Measurements from ENCODE around the gene PDE2A. TPM values are rescaled to one million over a fixed set of nuclear protein-coding genes. Genes with fewer than 3 reads are reported as not detected.

Gene PDE2A
- total and polyA plus RNA-seq, 7 experiments from 2014 or later = 0.97 to 9.0 (median 1.7) TPM; not detected in 2

- no peaks in the 10 kb centered on the region for H3K9me3 ChIP-seq (ENCODE audit: control insufficient read depth in 2 of 3, low read length in 3 of 3)
- Mint-ChIP-seq H3K36me3 (peaks cover 0 to 2% (median 0%) of the 10 kb centered on the region in 5 donors), H3K9me3 (peaks cover 0 to 4% (median 0%) of the 10 kb centered on the region in 11 donors), H3K27me3 (no peaks in the 10 kb centered on the region), H3K27ac (peak overlapping the region; percentile 87 to 99 (median 96)), H3K4me3 (peak overlapping the region; percentile 88 to 99 (median 94)), H3K4me1 (peaks cover 54 to 82% (median 71%) of the 10 kb centered on the region in 7 donors)
- peak overlapping the region; percentile 98 for H3K4me3 ChIP-seq (ENCODE audit: low read length)
- ChIA-PET CTCF (interaction anchor here (1.4 to 7.5 kb wide), 2 partner anchors 69 to 73 kb away, joined by 3 to 102 read pairs; partner anchors contain the start of gene STARD10), POLR2A (interaction anchor here (0.9 to 1.0 kb wide), 2 partner anchors 12 to 41 kb away, joined by 3 to 5 read pairs; no protein-coding TSS in a partner anchor)
- peak overlapping the region; percentile 78 for H3K27ac ChIP-seq (ENCODE audit: low read depth, low read length)
- H3K36me3 ChIP-seq (ENCODE audit: control insufficient read depth in 2 of 3, insufficient read depth in 3 of 3, low read length in 3 of 3) = peaks cover 0 to 27% (median 4%) of the 10 kb centered on the region in 3 experiments
- no peak for DNase-seq
- H3K27me3 ChIP-seq (ENCODE audit: control insufficient read depth in 2 of 2, insufficient read depth in 2 of 2, low read length in 2 of 2) = no peaks in the 10 kb centered on the region
- intact Hi-C loops (cut with micrococcal nuclease) = loop anchor here in 1 of 2 donors (5.0 kb wide), 1 partner anchor 927 kb away; the partner anchor contains the start of gene PLEKHB1
- ATAC-seq = no peak
- H3K4me1 ChIP-seq (ENCODE audit: control insufficient read depth in 2 of 2, insufficient read depth in 2 of 2, low read length in 2 of 2) = peaks cover 49 to 52% of the 10 kb centered on the region in 2 donors
Measured at GRCh38 chr11:72720784-72721183, 46.6 kb upstream of the PDE2A start.

- H3K4me3 Mint-ChIP-seq = peak overlapping the region; percentile 88 to 99 (median 94)
- POLR2A ChIA-PET = interaction anchor here (0.9 to 1.0 kb wide), 2 partner anchors 12 to 42 kb away, joined by 3 to 5 read pairs; no protein-coding TSS in a partner anchor
- Histone ChIP-seq H3K36me3 (ENCODE audit: control insufficient read depth in 2 of 3, insufficient read depth in 3 of 3, low read length in 3 of 3) (peaks cover 0 to 27% (median 4%) of the 10 kb centered on the region in 3 experiments), H3K27me3 (ENCODE audit: control insufficient read depth in 2 of 2, insufficient read depth in 2 of 2, low read length in 2 of 2) (no peaks in the 10 kb centered on the region), H3K4me1 (ENCODE audit: control insufficient read depth in 2 of 2, insufficient read depth in 2 of 2, low read length in 2 of 2) (peaks cover 42 to 50% of the 10 kb centered on the region in 2 donors), H3K27ac (ENCODE audit: low read depth, low read length) (peak overlapping the region; percentile 78), H3K4me3 (ENCODE audit: low read length) (peak overlapping the region; percentile 98), H3K9me3 (ENCODE audit: control insufficient read depth in 2 of 3, low read length in 3 of 3) (no peaks in the 10 kb centered on the region)
- intact Hi-C loops (cut with micrococcal nuclease) = loop anchor here in 1 of 2 donors (5.0 kb wide), 1 partner anchor 927 kb away; the partner anchor contains the start of gene PLEKHB1
- ATAC-seq = no peak
- peak overlapping the region; percentile 70 to 99 (median 95) for H3K27ac Mint-ChIP-seq
- peaks cover 49 to 80% (median 66%) of the 10 kb centered on the region in 7 donors for H3K4me1 Mint-ChIP-seq
- H3K9me3 Mint-ChIP-seq = peaks cover 0 to 1% (median 0%) of the 10 kb centered on the region in 11 donors
- CTCF ChIA-PET = interaction anchor here (7.5 kb wide), 1 partner anchor 74 kb away, joined by 102 read pairs; the partner anchor contains the start of gene STARD10
- no peaks in the 10 kb centered on the region for H3K27me3 Mint-ChIP-seq
- H3K36me3 Mint-ChIP-seq = peaks cover 0 to 2% (median 0%) of the 10 kb centered on the region in 5 donors
- DNase-seq = no peak
Measured at GRCh38 chr11:72720047-72720446, 45.8 kb upstream of the PDE2A start.

GRCh38 chr11:72719551-72719950 lies 45.3 kb upstream of the PDE2A start:
- ATAC-seq = no peak
- H3K36me3 Mint-ChIP-seq = peaks cover 0 to 3% (median 0%) of the 10 kb centered on the region in 5 donors

GRCh38 chr11:72719144-72719543 lies 44.9 kb upstream of the PDE2A start:
- DNase-seq = no peak
- Histone ChIP-seq H3K27me3 (ENCODE audit: control insufficient read depth in 2 of 2, insufficient read depth in 2 of 2, low read length in 2 of 2) (no peaks in the 10 kb centered on the region), H3K36me3 (ENCODE audit: control insufficient read depth in 2 of 3, insufficient read depth in 3 of 3, low read length in 3 of 3) (peaks cover 0 to 34% (median 2%) of the 10 kb centered on the region in 3 experiments), H3K27ac (ENCODE audit: low read depth, low read length) (peak overlapping the region; percentile 78), H3K9me3 (ENCODE audit: control insufficient read depth in 2 of 3, low read length in 3 of 3) (no peaks in the 10 kb centered on the region), H3K4me3 (ENCODE audit: low read length) (no peak overlapping the region), H3K4me1 (ENCODE audit: control insufficient read depth in 2 of 2, insufficient read depth in 2 of 2, low read length in 2 of 2) (peaks cover 36 to 51% of the 10 kb centered on the region in 2 donors)
- peak overlapping the region in 8 of 9 donors; percentile 55 to 99 (median 93) for H3K27ac Mint-ChIP-seq
- CTCF ChIA-PET = interaction anchor here (1.0 kb wide), 1 partner anchor 460 kb away, joined by 3 read pairs; no protein-coding TSS in a partner anchor
- ATAC-seq = no peak
- peak overlapping the region; percentile 88 to 99 (median 94) for H3K4me3 Mint-ChIP-seq
- H3K9me3 Mint-ChIP-seq = no peaks in the 10 kb centered on the region
- H3K4me1 Mint-ChIP-seq = peaks cover 50 to 83% (median 73%) of the 10 kb centered on the region in 7 donors
- no peaks in the 10 kb centered on the region for H3K27me3 Mint-ChIP-seq
- intact Hi-C loops (cut with micrococcal nuclease) = no loop called here
- peaks cover 0 to 7% (median 0%) of the 10 kb centered on the region in 5 donors for H3K36me3 Mint-ChIP-seq
- POLR2A ChIA-PET = no interaction called here

More at GRCh38 chr11:72719551-72719950, 45.3 kb upstream of the PDE2A start:
- peaks cover 0 to 30% (median 4%) of the 10 kb centered on the region in 3 experiments for H3K36me3 ChIP-seq (ENCODE audit: control insufficient read depth in 2 of 3, insufficient read depth in 3 of 3, low read length in 3 of 3)
- H3K4me3 Mint-ChIP-seq = peak overlapping the region; percentile 88 to 99 (median 94)
- H3K27ac ChIP-seq (ENCODE audit: low read depth, low read length) = peak overlapping the region; percentile 78
- no peak for DNase-seq
- no peaks in the 10 kb centered on the region for H3K27me3 Mint-ChIP-seq
- H3K9me3 ChIP-seq (ENCODE audit: control insufficient read depth in 2 of 3, low read length in 3 of 3) = no peaks in the 10 kb centered on the region
- H3K4me1 Mint-ChIP-seq = peaks cover 51 to 83% (median 69%) of the 10 kb centered on the region in 7 donors
- no peaks in the 10 kb centered on the region for H3K9me3 Mint-ChIP-seq
- peak overlapping the region; percentile 98 for H3K4me3 ChIP-seq (ENCODE audit: low read length)
- peaks cover 37 to 51% of the 10 kb centered on the region in 2 donors for H3K4me1 ChIP-seq (ENCODE audit: control insufficient read depth in 2 of 2, insufficient read depth in 2 of 2, low read length in 2 of 2)
- no peaks in the 10 kb centered on the region for H3K27me3 ChIP-seq (ENCODE audit: control insufficient read depth in 2 of 2, insufficient read depth in 2 of 2, low read length in 2 of 2)
- CTCF ChIA-PET = no interaction called here
- intact Hi-C loops (cut with micrococcal nuclease) = no loop called here
- H3K27ac Mint-ChIP-seq = peak overlapping the region; percentile 70 to 99 (median 95)
- POLR2A ChIA-PET = no interaction called here

GRCh38 chr11:72718101-72718501 lies 43.9 kb upstream of the PDE2A start:
- ChIA-PET CTCF (interaction anchor here (1.0 kb wide), 1 partner anchor 461 kb away, joined by 3 read pairs; no protein-coding TSS in a partner anchor), POLR2A (no interaction called here)
- Mint-ChIP-seq H3K27ac (peak overlapping the region in 6 of 9 donors; percentile 32 to 86 (median 60)), H3K9me3 (no peaks in the 10 kb centered on the region), H3K4me3 (peak overlapping the region in 5 of 10 donors; percentile 10 to 88 (median 25)), H3K4me1 (peaks cover 44 to 77% (median 66%) of the 10 kb centered on the region in 7 donors), H3K27me3 (no peaks in the 10 kb centered on the region), H3K36me3 (peaks cover 0 to 7% (median 0%) of the 10 kb centered on the region in 5 donors)
- Histone ChIP-seq H3K4me3 (ENCODE audit: low read length) (no peak overlapping the region), H3K36me3 (ENCODE audit: control insufficient read depth in 2 of 3, insufficient read depth in 3 of 3, low read length in 3 of 3) (peaks cover 0 to 43% (median 3%) of the 10 kb centered on the region in 3 experiments), H3K4me1 (ENCODE audit: control insufficient read depth in 2 of 2, insufficient read depth in 2 of 2, low read length in 2 of 2) (peaks cover 36 to 51% of the 10 kb centered on the region in 2 donors), H3K27ac (ENCODE audit: low read depth, low read length) (no peak overlapping the region), H3K9me3 (ENCODE audit: control insufficient read depth in 2 of 3, low read length in 3 of 3) (no peaks in the 10 kb centered on the region), H3K27me3 (ENCODE audit: control insufficient read depth in 2 of 2, insufficient read depth in 2 of 2, low read length in 2 of 2) (no peaks in the 10 kb centered on the region)
- DNase-seq = no peak
- no peak for ATAC-seq
- intact Hi-C loops (cut with micrococcal nuclease) = no loop called here

GRCh38 chr11:72716788-72717435 lies 42.7 kb upstream of the PDE2A start:
- no peak overlapping the region for H3K27ac ChIP-seq (ENCODE audit: low read depth, low read length)
- H3K4me3 ChIP-seq (ENCODE audit: low read length) = no peak overlapping the region
- ChIA-PET CTCF (interaction anchor here (0.7 kb wide), 1 partner anchor 32 kb away, joined by 3 read pairs; no protein-coding TSS in a partner anchor), POLR2A (no interaction called here)
- ATAC-seq = no peak
- no peaks in the 10 kb centered on the region for H3K9me3 ChIP-seq (ENCODE audit: control insufficient read depth in 2 of 3, low read length in 3 of 3)
- no peak for DNase-seq
- H3K27me3 ChIP-seq (ENCODE audit: control insufficient read depth in 2 of 2, insufficient read depth in 2 of 2, low read length in 2 of 2) = no peaks in the 10 kb centered on the region
- intact Hi-C loops (cut with micrococcal nuclease) = no loop called here
- Mint-ChIP-seq H3K9me3 (no peaks in the 10 kb centered on the region), H3K36me3 (peaks cover 0 to 7% (median 0%) of the 10 kb centered on the region in 5 donors), H3K27ac (peak overlapping the region in 1 of 9 donors; percentile 28), H3K4me3 (no peak overlapping the region), H3K4me1 (peaks cover 40 to 71% (median 62%) of the 10 kb centered on the region in 7 donors), H3K27me3 (no peaks in the 10 kb centered on the region)
- H3K4me1 ChIP-seq (ENCODE audit: control insufficient read depth in 2 of 2, insufficient read depth in 2 of 2, low read length in 2 of 2) = peaks cover 29 to 45% of the 10 kb centered on the region in 2 donors
- H3K36me3 ChIP-seq (ENCODE audit: control insufficient read depth in 2 of 3, insufficient read depth in 3 of 3, low read length in 3 of 3) = peaks cover 0 to 55% (median 5%) of the 10 kb centered on the region in 3 experiments

Data from naive thymus-derived CD4-positive, alpha-beta T cell (primary cell).